Endodermal cell (in vitro differentiated cells): ENCODE data around the gene AIPL1. TPM values are rescaled to one million over a fixed set of nuclear protein-coding genes. Genes with fewer than 3 reads are reported as not detected.

Source experiments
- DNase-seq: peaks from one replicate; pipeline ENCODE4 v3.0.0-alpha.2; 2017
- H3K27ac ChIP-seq: 2 replicates; pipeline ENCODE4 v1.5.1; 2013; ENCODE audit warnings: mild to moderate bottlenecking, low read depth, low read length, moderate library complexity
- H3K27me3 ChIP-seq: 2 replicates; pipeline ENCODE4 v1.6.1; 2013; ENCODE audit warnings: mild to moderate bottlenecking, low read length, moderate library complexity; ENCODE audit not compliant: insufficient read depth, control insufficient read depth, poor library complexity, severe bottlenecking
- H3K36me3 ChIP-seq: 2 replicates; pipeline ENCODE4 v1.7.0; 2013; ENCODE audit warnings: mild to moderate bottlenecking, low read length, moderate library complexity; ENCODE audit not compliant: control insufficient read depth, insufficient read depth
- H3K4me1 ChIP-seq: one replicate; pipeline ENCODE4 v1.7.0; 2013; ENCODE audit warnings: low read length; ENCODE audit not compliant: control insufficient read depth, insufficient read depth
- H3K4me3 ChIP-seq: 2 replicates; pipeline ENCODE4 v1.5.1; 2013; ENCODE audit warnings: mild to moderate bottlenecking, low read length, moderate library complexity
- H3K9ac ChIP-seq: 2 replicates; pipeline ENCODE4 v1.6.1; 2013; ENCODE audit warnings: mild to moderate bottlenecking, low read length, moderate library complexity; ENCODE audit not compliant: poor library complexity, severe bottlenecking; ENCODE audit errors: extremely low read depth
- H3K9me3 ChIP-seq: 2 replicates; pipeline ENCODE4 v1.6.1; 2013; ENCODE audit warnings: mild to moderate bottlenecking, low read length, moderate library complexity; ENCODE audit not compliant: control insufficient read depth
- H3K27ac Mint-ChIP-seq: 2 replicates; pipeline ENCODE4 v1.8.0; 2020; ENCODE audit warnings: mixed read lengths
- H3K27me3 Mint-ChIP-seq: 2 replicates; pipeline ENCODE4 v1.8.0; 2021; ENCODE audit warnings: mild to moderate bottlenecking, mixed read lengths; ENCODE audit not compliant: insufficient read depth
- H3K36me3 Mint-ChIP-seq: 2 replicates; pipeline ENCODE4 v1.8.0; 2020; ENCODE audit warnings: low read depth, mixed read lengths
- H3K4me1 Mint-ChIP-seq: 2 replicates; pipeline ENCODE4 v1.8.0; 2020; ENCODE audit warnings: mixed read lengths
- H3K4me3 Mint-ChIP-seq: 2 replicates; pipeline ENCODE4 v1.8.0; 2020; ENCODE audit warnings: mild to moderate bottlenecking, moderate library complexity, mixed read lengths
- H3K9me3 Mint-ChIP-seq: 2 replicates; pipeline ENCODE4 v1.8.0; 2020; ENCODE audit warnings: mild to moderate bottlenecking, mixed read lengths
- CTCF ChIP-seq: fragments of 200-600 bp; sonication (generic); conservative IDR thresholded peaks from 2 replicates; pipeline ENCODE4 v1.5.0; 2021; ENCODE audit warnings: antibody characterized with exemption, mild to moderate bottlenecking
- WGBS, 2 experiments: methylation state at CpG; one replicate each; pipeline versions ENCODE4 v1.1.5 to v1.1.7; 2013; ENCODE audit warnings: missing lambda C conversion rate in 2 of 2, mixed read lengths in 1 of 2; ENCODE audit not compliant: insufficient coverage in 1 of 2, insufficient read length in 1 of 2; 5-methylcytosine and 5-hydroxymethylcytosine counted together
- total RNA-seq, 2 donors: library from RNA; stranded (reverse); fragmentation: NEBNext Ultra II Directional in 1 of 2; extraction: Animal tissue kit (Norgen Biotek cat#: 25700) in 1 of 2; gene quantifications; 2 replicates in 1 of 2; 3 replicates in 1 of 2; pipeline ENCODE4 v1.2.1, GENCODE V29; 2021

The AIPL1 gene
- total RNA-seq, 2 donors from 2014 or later, result not detected

- TF ChIP-seq CTCF, result no peak
- Histone ChIP-seq H3K9ac (no peak overlapping the region), H3K4me3 (no peak overlapping the region), H3K27me3 (no peaks in the 10 kb centered on the region), H3K9me3 (no peaks in the 10 kb centered on the region), H3K4me1 (peaks cover 9% of the 10 kb centered on the region), H3K27ac (no peak overlapping the region), H3K36me3 (no peaks in the 10 kb centered on the region)
- no peaks in the 10 kb centered on the region for H3K36me3 Mint-ChIP-seq
- no peaks in the 10 kb centered on the region for H3K9me3 Mint-ChIP-seq
- no peak overlapping the region for H3K4me3 Mint-ChIP-seq
- no peaks in the 10 kb centered on the region for H3K27me3 Mint-ChIP-seq
- H3K27ac Mint-ChIP-seq, result no peak overlapping the region
- H3K4me1 Mint-ChIP-seq, result peaks cover 28% of the 10 kb centered on the region
- no peak for DNase-seq
- WGBS, 2 experiments, result 93 to 95% methylated on average over 8 to 11 of the region's 11 CpGs
Measured at GRCh38 chr17:6478486-6478885, 43.6 kb upstream of the AIPL1 start.

GRCh38 chr17:6477831-6478383, 43.0 kb upstream of the AIPL1 start:
- Histone ChIP-seq H3K4me3 (no peak overlapping the region), H3K9me3 (no peaks in the 10 kb centered on the region), H3K9ac (no peak overlapping the region), H3K36me3 (no peaks in the 10 kb centered on the region), H3K27ac (no peak overlapping the region), H3K27me3 (no peaks in the 10 kb centered on the region), H3K4me1 (peaks cover 9% of the 10 kb centered on the region)
- H3K27ac Mint-ChIP-seq, result no peak overlapping the region
- H3K9me3 Mint-ChIP-seq, result no peaks in the 10 kb centered on the region
- 91 to 96% methylated on average over 9 to 14 of the region's 14 CpGs for WGBS, 2 experiments
- no peak for TF ChIP-seq CTCF
- no peak overlapping the region for H3K4me3 Mint-ChIP-seq
- peaks cover 30% of the 10 kb centered on the region for H3K4me1 Mint-ChIP-seq
- no peaks in the 10 kb centered on the region for H3K27me3 Mint-ChIP-seq
- DNase-seq, result no peak
- no peaks in the 10 kb centered on the region for H3K36me3 Mint-ChIP-seq

GRCh38 chr17:6476810-6477179, 41.9 kb upstream of the AIPL1 start:
- H3K4me1 ChIP-seq, result peaks cover 9% of the 10 kb centered on the region
- no peaks in the 10 kb centered on the region for H3K9me3 ChIP-seq
- DNase-seq, result no peak
- Mint-ChIP-seq H3K27me3 (no peaks in the 10 kb centered on the region), H3K4me3 (no peak overlapping the region), H3K27ac (no peak overlapping the region), H3K36me3 (no peaks in the 10 kb centered on the region), H3K9me3 (no peaks in the 10 kb centered on the region), H3K4me1 (peaks cover 30% of the 10 kb centered on the region)
- H3K9ac ChIP-seq, result no peak overlapping the region
- WGBS, 2 experiments, result 95 to 96% methylated on average over 6 to 10 of the region's 10 CpGs
- no peak for TF ChIP-seq CTCF
- no peaks in the 10 kb centered on the region for H3K27me3 ChIP-seq
- H3K4me3 ChIP-seq, result no peak overlapping the region
- no peak overlapping the region for H3K27ac ChIP-seq
- H3K36me3 ChIP-seq, result no peaks in the 10 kb centered on the region
